NCI-H1417 treated with DMSO at 0.1 percent for 48 hours (cell line): Measurements from ENCODE around the gene FBXL13.
"Not testable (repeated sequence)": the region's sequence is repeated elsewhere in the genome, so short reads cannot be mapped to it uniquely, and the experiment has no call there.

ENCODE experiments used
- DNase-seq: peaks from one replicate; lab custom pipeline; 2025; lab: John Stamatoyannopoulos, UW

FBXL13 gene

GRCh38 chr7:102819151-102819550 is 255.4 kb downstream of the FBXL13 start:
- DNase-seq: no peak

GRCh38 chr7:102817616-102818573 is 256.7 kb downstream of the FBXL13 start:
- DNase-seq: no peak

DNA sequence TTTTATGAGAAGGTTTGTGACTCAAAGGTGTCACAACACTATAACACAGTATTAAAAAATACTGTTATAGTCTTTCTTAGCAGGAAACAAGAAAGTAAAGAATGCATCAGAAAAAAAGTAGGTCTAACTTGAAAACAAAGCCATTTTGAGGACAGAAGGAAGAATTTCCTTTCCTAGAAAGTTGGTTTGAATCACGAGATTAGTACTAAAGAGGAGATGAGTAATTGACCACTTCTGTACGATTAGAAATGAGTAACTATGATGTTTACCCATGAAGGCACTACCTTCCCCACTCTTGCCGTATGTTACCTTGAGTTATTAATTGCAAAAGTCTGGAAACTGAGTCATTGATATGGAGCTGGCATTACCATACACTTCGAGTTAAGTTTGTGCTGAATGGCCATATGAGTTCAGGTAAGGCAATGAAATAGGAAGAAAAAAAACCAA is 260.5 kb downstream of the FBXL13 start:
- no peak for DNase-seq

GRCh38 chr7:102813191-102814024 is 261.2 kb downstream of the FBXL13 start:
- no peak for DNase-seq

- no peak for DNase-seq
These were observed 262.5 kb downstream of the FBXL13 start for GRCh38 chr7:102811942-102812678.

- no peak for DNase-seq
These were observed 263.7 kb downstream of the FBXL13 start for GRCh38 chr7:102810916-102811315.

- no peak for DNase-seq
These were observed 268.0 kb downstream of the FBXL13 start for GRCh38 chr7:102806613-102807012.

DNA sequence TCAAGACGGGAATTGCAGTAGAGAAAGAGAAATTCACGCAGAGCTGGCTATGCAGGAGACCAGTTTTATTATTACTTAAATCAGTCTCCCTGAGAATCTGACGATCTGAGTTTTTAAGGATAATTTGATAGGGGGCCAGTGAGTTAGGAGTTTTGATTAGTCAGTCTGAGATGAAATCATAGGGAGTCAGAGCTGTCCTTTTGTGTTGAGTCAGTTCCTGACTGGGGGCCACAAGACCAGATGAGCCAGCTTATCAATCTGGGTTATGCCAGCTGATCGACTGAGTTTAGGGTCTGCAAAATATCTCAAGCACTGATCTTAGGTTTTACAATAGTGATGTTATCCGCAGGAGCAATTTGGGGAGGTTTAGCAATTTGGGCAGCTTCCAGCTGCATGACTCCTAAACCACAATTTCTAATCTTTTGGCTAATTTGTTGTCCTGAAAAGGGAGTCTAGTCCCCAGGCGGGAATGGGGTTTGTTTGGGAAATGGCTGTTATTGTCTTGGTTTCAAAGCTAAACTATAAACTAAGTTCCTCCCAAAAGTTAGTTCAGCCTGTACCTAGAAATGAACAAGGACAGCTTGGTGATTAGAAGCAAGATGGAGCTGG is 278.5 kb downstream of the FBXL13 start:
- DNase-seq: not testable (repeated sequence)

DNA sequence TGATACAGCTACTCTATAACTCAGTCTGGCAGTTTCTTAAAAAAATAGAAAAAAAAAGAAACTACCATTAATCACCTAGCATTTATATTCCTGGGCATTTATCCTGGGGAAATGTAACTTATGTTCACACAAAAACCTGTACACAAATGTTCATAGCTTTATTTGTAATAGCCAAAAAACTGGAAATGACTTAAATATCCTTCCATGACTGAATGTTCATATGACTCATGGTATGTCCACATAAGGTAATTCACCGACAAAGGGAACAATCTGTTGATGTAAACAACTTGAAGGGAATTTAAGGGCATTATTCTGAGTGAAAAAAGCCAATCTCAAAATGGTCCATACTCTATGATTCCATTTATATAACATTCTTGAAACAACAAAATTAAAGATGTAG is 280.0 kb downstream of the FBXL13 start:
- DNase-seq: not testable (repeated sequence)

- not testable (repeated sequence) for DNase-seq
These were observed 282.8 kb downstream of the FBXL13 start for GRCh38 chr7:102791831-102792230.

DNA sequence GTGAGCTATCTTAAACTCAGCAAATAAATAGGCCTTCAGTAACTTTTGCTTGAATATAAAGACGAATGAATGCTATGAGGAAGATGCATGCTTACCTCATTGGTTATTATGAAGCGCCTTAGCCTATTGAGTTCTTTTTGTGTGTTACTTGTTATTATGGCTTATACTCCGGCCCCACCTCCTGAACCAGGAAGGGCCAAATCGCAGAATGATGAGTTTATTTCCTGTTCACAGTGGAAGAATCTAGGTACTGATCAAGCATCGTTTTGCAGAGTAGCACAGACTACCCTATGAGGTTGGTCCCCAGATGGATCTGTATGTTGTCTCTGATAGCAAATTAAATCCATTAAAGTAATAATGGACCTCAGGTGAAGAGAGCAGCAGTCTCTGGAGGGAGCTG is 283.2 kb downstream of the FBXL13 start:
- DNase-seq: not testable (repeated sequence)

- DNase-seq: not testable (repeated sequence)
These were observed 284.1 kb downstream of the FBXL13 start for GRCh38 chr7:102790364-102791100.

DNA sequence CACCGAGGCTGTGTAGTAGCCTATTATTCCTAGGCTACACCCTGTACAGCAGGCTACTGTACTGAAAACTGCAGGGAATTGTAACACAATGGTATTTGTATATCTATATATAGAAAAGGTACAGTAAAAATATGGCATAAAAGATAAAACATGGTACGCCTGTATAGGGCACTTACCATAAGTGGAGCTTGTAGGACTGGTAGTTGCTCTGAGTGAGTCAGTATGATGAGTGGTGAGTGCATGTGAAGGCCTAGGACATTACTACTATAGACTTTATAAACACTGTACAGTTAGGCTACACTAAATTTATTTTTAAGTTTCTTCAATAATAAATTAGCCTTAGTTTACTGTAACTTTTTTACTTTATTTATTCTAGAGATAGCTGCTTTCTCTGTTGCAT is 285.8 kb downstream of the FBXL13 start:
- DNase-seq: not testable (repeated sequence)

- not testable (repeated sequence) for DNase-seq
These were observed 293.7 kb downstream of the FBXL13 start for GRCh38 chr7:102780926-102781325.

DNA sequence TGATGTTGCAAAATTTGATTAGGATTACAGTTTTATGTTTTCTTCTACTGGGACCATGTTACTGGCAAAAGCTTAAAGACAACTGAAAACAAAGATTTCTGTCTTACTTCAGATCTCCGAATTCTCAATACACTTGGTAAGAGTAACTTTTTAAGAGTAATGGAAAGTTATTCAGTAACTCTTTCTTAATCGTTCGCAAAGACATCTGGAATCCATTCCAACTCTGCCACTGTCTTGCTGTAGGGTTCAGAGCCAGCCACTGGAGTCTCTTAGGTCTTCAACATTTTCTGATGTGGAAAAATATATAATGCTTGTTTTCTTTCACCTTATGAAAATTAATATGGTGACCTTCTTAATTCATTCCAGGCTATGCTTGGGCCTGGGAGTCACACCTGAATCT is 295.9 kb downstream of the FBXL13 start:
- not testable (repeated sequence) for DNase-seq

DNA sequence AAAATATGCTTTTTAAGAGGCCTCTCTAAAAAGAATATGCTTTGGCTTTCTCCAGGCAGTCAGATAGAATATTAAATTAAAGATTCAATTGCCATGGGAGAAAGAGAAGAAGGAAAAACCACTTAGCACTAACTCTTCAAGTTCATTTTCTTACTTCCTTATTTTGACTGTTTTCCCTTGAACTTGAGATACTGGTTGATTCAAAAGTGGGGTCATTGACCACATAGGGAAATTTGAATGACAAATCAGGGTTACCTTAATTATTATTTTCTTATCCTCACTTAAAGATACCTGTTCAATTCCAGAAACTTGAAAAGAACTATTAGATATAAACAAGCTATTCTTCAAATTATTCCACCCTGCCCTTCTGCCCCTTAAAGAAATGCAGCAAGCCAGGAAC is 298.4 kb downstream of the FBXL13 start:
- not testable (repeated sequence) for DNase-seq

DNA sequence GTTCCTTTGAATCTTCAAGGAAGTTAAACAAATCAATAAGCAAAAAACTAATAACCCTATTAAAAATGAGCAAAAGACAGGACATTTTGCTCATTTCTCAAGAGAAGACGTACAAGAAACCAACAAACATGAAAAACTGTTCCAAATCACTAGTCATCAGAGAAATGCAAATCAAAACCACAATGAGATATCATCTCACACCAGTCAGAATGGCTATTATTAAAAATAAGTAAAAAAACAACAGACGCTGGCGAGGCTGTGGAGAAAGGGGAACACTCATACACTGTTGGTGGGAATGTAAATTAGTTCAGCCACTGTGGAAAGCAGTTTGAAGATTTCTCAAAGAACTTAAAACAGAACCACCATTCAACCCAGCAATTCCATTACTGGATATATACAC is 304.1 kb downstream of the FBXL13 start:
- not testable (repeated sequence) for DNase-seq

DNA sequence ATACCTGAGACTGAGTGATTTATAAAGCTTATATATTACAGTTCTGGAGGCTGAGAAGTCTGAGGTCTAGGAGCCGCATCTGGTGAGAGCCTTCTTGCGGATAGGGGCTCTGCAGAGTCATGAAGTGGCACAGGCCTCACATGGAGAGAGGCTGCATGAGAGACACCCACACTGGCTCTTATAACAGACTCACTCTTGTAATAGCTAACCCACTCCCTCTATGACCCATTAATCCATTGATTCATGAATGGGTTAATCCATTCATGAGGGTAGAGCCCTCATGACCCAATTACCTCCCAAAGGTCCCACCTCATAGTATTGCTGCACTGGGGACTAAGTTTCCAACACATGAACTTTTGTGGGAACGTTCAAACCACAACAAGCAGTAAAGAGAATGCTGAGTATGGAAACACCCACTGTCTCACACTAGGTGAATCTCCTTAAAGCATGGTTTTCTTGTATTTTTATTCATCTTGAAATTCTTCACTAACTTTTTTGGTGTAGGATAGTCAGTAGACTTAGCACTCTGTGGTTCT is 304.9 kb downstream of the FBXL13 start:
- not testable (repeated sequence) for DNase-seq

GRCh38 chr7:102763295-102763905 is 311.2 kb downstream of the FBXL13 start:
- DNase-seq: not testable (repeated sequence)
